Heart left ventricle (tissue), 16 donors: ENCODE results near the gene ZNF804A. TPM values are rescaled to one million over a fixed set of nuclear protein-coding genes. Genes with fewer than 3 reads are reported as not detected.

Experiments used
- ATAC-seq, 4 donors: fragments of 200-7000 bp; cut with Tn5 transposase; one replicate each; pipeline ENCODE4 v1.9.1; 2020 to 2022; ENCODE audit warnings: moderate library complexity in 4 of 4, mild to moderate bottlenecking in 3 of 4, moderate number of reproducible peaks in 1 of 4
- DNase-seq, 5 donors: peaks; one replicate each; pipeline ENCODE4 v3.0.0-alpha.2; 2020
- H3K27ac ChIP-seq, 12 donors: fragments of 200-600 bp; sonication (generic) in 4 of 12; one replicate each; pipeline versions ENCODE4 v1.5.0 to v1.8.0; 2016 to 2022; ENCODE audit warnings: mild to moderate bottlenecking in 2 of 12
- H3K27me3 ChIP-seq, 9 donors: fragments of 200-600 bp; sonication (generic) in 2 of 9; one replicate each; pipeline versions ENCODE4 v1.5.1 to v1.8.0; 2016 to 2022; ENCODE audit warnings: mild to moderate bottlenecking in 3 of 9
- H3K36me3 ChIP-seq, 9 donors: fragments of 200-600 bp; sonication (generic) in 2 of 9; one replicate each; pipeline versions ENCODE4 v1.5.0 to v1.8.0; 2018 to 2022; ENCODE audit warnings: mild to moderate bottlenecking in 2 of 9
- H3K4me1 ChIP-seq, 12 donors: fragments of 200-600 bp; sonication (generic) in 4 of 12; one replicate each; pipeline versions ENCODE4 v1.5.0 to v1.8.0; 2016 to 2022; ENCODE audit warnings: mild to moderate bottlenecking in 3 of 12
- H3K4me3 ChIP-seq, 12 donors: fragments of 200-600 bp; sonication (generic) in 4 of 12; one replicate each; pipeline versions ENCODE4 v1.5.0 to v1.8.0; 2017 to 2022; ENCODE audit warnings: mild to moderate bottlenecking in 9 of 12, moderate library complexity in 4 of 12
- H3K9me3 ChIP-seq, 12 donors: fragments of 200-600 bp; sonication (generic) in 4 of 12; one replicate each; pipeline versions ENCODE4 v1.5.0 to v1.8.0; 2016 to 2022; ENCODE audit warnings: mild to moderate bottlenecking in 1 of 12
- CTCF ChIP-seq, 12 donors: fragments of 200-600 bp; sonication (generic) in 4 of 12; IDR thresholded peaks; one replicate each; pipeline versions ENCODE4 v1.5.0 to v1.8.0; 2018 to 2022; ENCODE audit warnings: antibody characterized with exemption in 12 of 12, mild to moderate bottlenecking in 5 of 12
- POLR2A ChIP-seq, 2 donors: fragments of 450-650 bp; IDR thresholded peaks; one replicate each; pipeline ENCODE4 v1.6.1; 2017; ENCODE audit warnings: antibody characterized with exemption in 2 of 2, mild to moderate bottlenecking in 2 of 2, moderate library complexity in 2 of 2
- WGBS, 4 donors: extraction: QIAGEN DNeasy Blood & Tissue Kit in 2 of 4; methylation state at CpG; one replicate each; pipeline versions ENCODE4 v1.1.5 to v1.1.7; 2013 to 2018; 5-methylcytosine and 5-hydroxymethylcytosine counted together
- intact Hi-C, 10 donors: fragments of 100-400 bp; cut with DNase I; formaldehyde crosslinking; loops; one replicate each; pipeline versions ENCODE4 v1.11.1 to v1.14.2; 2022
- polyA plus RNA-seq, 2 donors: library from polyadenylated mRNA; stranded (reverse); fragments of 200-250 nt; gene quantifications; one replicate each; pipeline ENCODE4 v1.2.3, GENCODE V29; 2013
- total RNA-seq, 9 donors: library from RNA; depleted of rRNA in 2 of 9; stranded (reverse); fragments of >200 nt in 2 of 9; fragmentation: NEBNext Ultra II Directional in 3 of 9; extraction: Animal tissue kit (Norgen Biotek cat#: 25700) in 3 of 9; gene quantifications; one replicate each; pipeline versions ENCODE4 v1.1.0 to v1.2.4, GENCODE V29; 2016 to 2023
- donor health status: ischemic (EF 13 %, LVEDD 7.1; RV severe dilation, severe dysfunction).
- donor health status: healthy with polysubstance abuse.
- donor health status: DM: no; HTN: yes; CAD: no.
- donor health status: DM: no; HTN: no; CAD: no.
- donor health status: ischemic (EF 25% LVEDD 6.9; RV normal size, moderate dysfunction).
- donor health status: ischemic (EF 25% LVEDD 5.7; RV mildly dilated, moderate dysfunction).
- donor health status: healthy.
- donor health status: DM: yes; HTN: yes; CAD: no.
- donor health status: ischemic (EF 35%, LVEDD 5.7; RV mildly dilated, moderate dysfunction).
- donor health status: nonischemic (EF 11% LVEDD 7.7; RV severe dilation, severe dysfunction).
- donor health status: DM: yes; HTN: yes; CAD: no.
- donor health status: PGD.
- donor health status: ischemic (EF 29% LVEDD 5.4; RV normal size, mild dysfunction).
- donor health status: nonischemic (EF 23%, LVEDD 6.1; RV moderate dilation, normal function).

Gene ZNF804A
- total and polyA plus RNA-seq, 11 donors = 0.06 to 0.08 TPM; not detected in 9

GRCh38 chr2:184890311-184890710 lies 292.0 kb downstream of the ZNF804A start:
- H3K9me3 ChIP-seq = peaks cover 0 to 10% (median 0%) of the 10 kb centered on the region in 12 donors
- H3K4me3 ChIP-seq = no peak overlapping the region
- no peak overlapping the region for H3K27ac ChIP-seq
- H3K27me3 ChIP-seq = no peaks in the 10 kb centered on the region
- TF ChIP-seq POLR2A (IDR thresholded peaks at IDR 0.05) (no peak), CTCF (IDR thresholded peaks at IDR 0.05) (no peak)
- ATAC-seq = no peak
- intact Hi-C loops = no loop called here
- H3K4me1 ChIP-seq = no peaks in the 10 kb centered on the region
- DNase-seq = no peak
- no peaks in the 10 kb centered on the region for H3K36me3 ChIP-seq

GRCh38 chr2:184904991-184905390 lies 306.7 kb downstream of the ZNF804A start:
- 80 to 94% (median 87%) methylated on average over 1 of the region's 1 CpG for WGBS, 4 donors
- H3K36me3 ChIP-seq = no peaks in the 10 kb centered on the region
- H3K9me3 ChIP-seq = peaks cover 0 to under 1% (median 0%) of the 10 kb centered on the region in 12 donors
- intact Hi-C loops = no loop called here
- H3K4me1 ChIP-seq = no peaks in the 10 kb centered on the region
- no peak for DNase-seq
- no peaks in the 10 kb centered on the region for H3K27me3 ChIP-seq
- H3K4me3 ChIP-seq = no peak overlapping the region
- no peak for ATAC-seq
- TF ChIP-seq CTCF (IDR thresholded peaks at IDR 0.05) (no peak), POLR2A (IDR thresholded peaks at IDR 0.05) (no peak)
- H3K27ac ChIP-seq = no peak overlapping the region

GRCh38 chr2:184906160-184906559 lies 307.8 kb downstream of the ZNF804A start:
- H3K9me3 ChIP-seq = peaks cover 0 to 12% (median 0%) of the 10 kb centered on the region in 12 donors
- no peaks in the 10 kb centered on the region for H3K36me3 ChIP-seq
- H3K27ac ChIP-seq = no peak overlapping the region
- no peak overlapping the region for H3K4me3 ChIP-seq
- H3K27me3 ChIP-seq = no peaks in the 10 kb centered on the region
- 82 to 93% (median 83%) methylated on average over 4 of the region's 4 CpGs for WGBS, 4 donors
- no peaks in the 10 kb centered on the region for H3K4me1 ChIP-seq
- intact Hi-C loops = no loop called here
- ATAC-seq = no peak
- no peak for DNase-seq
- TF ChIP-seq CTCF (IDR thresholded peaks at IDR 0.05) = no peak
- TF ChIP-seq POLR2A (IDR thresholded peaks at IDR 0.05) = no peak

GRCh38 chr2:184906709-184907108 lies 308.4 kb downstream of the ZNF804A start:
- intact Hi-C loops = no loop called here
- ATAC-seq (no peak), DNase-seq (no peak)
- 68 to 75% (median 70%) methylated on average over 1 of the region's 1 CpG for WGBS, 4 donors
- Histone ChIP-seq H3K4me1 (no peaks in the 10 kb centered on the region), H3K4me3 (no peak overlapping the region), H3K9me3 (peaks cover 0 to 12% (median 0%) of the 10 kb centered on the region in 12 donors), H3K27me3 (no peaks in the 10 kb centered on the region), H3K27ac (no peak overlapping the region), H3K36me3 (no peaks in the 10 kb centered on the region)
- no peak for TF ChIP-seq POLR2A (IDR thresholded peaks at IDR 0.05)
- TF ChIP-seq CTCF (IDR thresholded peaks at IDR 0.05) = no peak
